Activated T-helper 1 cell treated with anti-CD3 and anti-CD28 coated beads, Interleukin-12 subunit alpha, Interleukin-12 subunit beta, Interleukin-2, Interleukin-4 antibody, amounts not matched to agents 30 ng/mL and 10 ng/mL and 1 ng/mL, durations not matched to agents 14 hours and 24 hours and 36 hours (primary cell): ENCODE measurements around the gene NCBP2. TPM values are rescaled to one million over a fixed set of nuclear protein-coding genes. Genes with fewer than 3 reads are reported as not detected.

Experiments used
- DNase-seq: peaks from one replicate; pipeline ENCODE4 v3.0.0; 2021; ENCODE audit warnings: low spot score
- H3K27ac Mint-ChIP-seq: one replicate; pipeline ENCODE4 v1.8.0; 2021; ENCODE audit warnings: mild to moderate bottlenecking, mixed read lengths
- H3K27me3 Mint-ChIP-seq: one replicate; pipeline ENCODE4 v1.8.0; 2022; ENCODE audit warnings: mild to moderate bottlenecking, moderate library complexity, mixed read lengths; ENCODE audit not compliant: insufficient read depth
- H3K36me3 Mint-ChIP-seq: one replicate; pipeline ENCODE4 v1.8.0; 2021; ENCODE audit warnings: low read depth, mixed read lengths
- H3K4me1 Mint-ChIP-seq: one replicate; pipeline ENCODE4 v1.8.0; 2021; ENCODE audit warnings: low read depth, mixed read lengths
- H3K4me3 Mint-ChIP-seq: one replicate; pipeline ENCODE4 v1.8.0; 2021; ENCODE audit warnings: mild to moderate bottlenecking, moderate library complexity, mixed read lengths
- H3K9me3 Mint-ChIP-seq: one replicate; pipeline ENCODE4 v1.8.0; 2021; ENCODE audit warnings: mixed read lengths
- intact Hi-C: fragments of 100-400 bp; cut with micrococcal nuclease; formaldehyde crosslinking; loops from one replicate; pipeline ENCODE4 v1.15.1; 2024
- total RNA-seq: library from RNA; stranded (reverse); gene quantifications from 2 replicates; pipeline ENCODE4 v1.2.3, GENCODE V29; 2022

Gene NCBP2
- total RNA-seq, 1 donor from 2014 or later, result 102 TPM

DNA sequence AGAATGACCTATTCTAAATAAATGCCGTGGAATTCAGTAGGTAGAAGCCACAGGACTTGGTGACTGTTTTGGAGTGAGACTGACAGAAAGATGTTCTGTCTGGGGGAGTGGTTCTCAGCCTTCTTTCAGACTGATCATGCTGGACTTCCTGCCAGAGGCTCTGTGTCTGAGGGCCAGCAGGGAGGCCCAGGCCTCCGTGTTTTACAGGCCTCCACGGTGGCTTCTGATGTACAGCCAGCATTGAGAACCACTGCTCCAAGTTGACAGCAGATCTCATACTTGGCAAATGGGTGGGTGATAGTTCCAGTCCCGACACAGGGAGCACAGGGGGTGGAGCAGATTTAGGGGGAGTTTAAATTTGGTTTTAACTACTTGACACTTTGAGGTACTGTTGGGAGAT, 33.0 kb upstream of the NCBP2 start:
- intact Hi-C loops, result no loop called here
- H3K36me3 Mint-ChIP-seq, result no peaks in the 10 kb centered on the region
- H3K4me1 Mint-ChIP-seq, result peaks cover 9% of the 10 kb centered on the region
- no peaks in the 10 kb centered on the region for H3K9me3 Mint-ChIP-seq
- no peak overlapping the region for H3K27ac Mint-ChIP-seq
- no peak overlapping the region for H3K4me3 Mint-ChIP-seq
- DNase-seq, result no peak
- H3K27me3 Mint-ChIP-seq, result peaks cover 8% of the 10 kb centered on the region

DNA sequence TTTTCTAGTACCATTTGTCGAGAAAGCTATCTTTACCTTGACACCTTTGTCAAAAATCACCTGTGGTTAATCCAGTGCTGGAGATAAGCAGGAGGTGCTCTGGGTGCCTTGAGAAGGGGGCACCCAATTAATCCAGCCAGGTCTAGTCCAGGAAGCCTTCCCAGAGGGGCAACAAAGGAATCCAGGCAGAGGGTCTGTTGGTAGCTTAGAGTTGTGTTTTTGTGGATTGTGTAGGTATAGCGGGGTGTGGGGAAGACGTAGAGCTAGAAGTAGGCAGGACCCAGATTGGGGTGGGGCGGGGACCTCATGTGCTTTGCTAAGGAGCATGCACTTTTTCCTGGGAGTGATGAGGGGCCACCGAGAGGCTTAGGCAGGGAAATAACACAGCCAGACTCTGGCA, 32.3 kb upstream of the NCBP2 start:
- no peak overlapping the region for H3K27ac Mint-ChIP-seq
- no peak overlapping the region for H3K4me3 Mint-ChIP-seq
- H3K9me3 Mint-ChIP-seq, result no peaks in the 10 kb centered on the region
- H3K36me3 Mint-ChIP-seq, result no peaks in the 10 kb centered on the region
- intact Hi-C loops, result no loop called here
- H3K27me3 Mint-ChIP-seq, result peaks cover 11% of the 10 kb centered on the region
- DNase-seq, result no peak
- H3K4me1 Mint-ChIP-seq, result peaks cover 12% of the 10 kb centered on the region

DNA sequence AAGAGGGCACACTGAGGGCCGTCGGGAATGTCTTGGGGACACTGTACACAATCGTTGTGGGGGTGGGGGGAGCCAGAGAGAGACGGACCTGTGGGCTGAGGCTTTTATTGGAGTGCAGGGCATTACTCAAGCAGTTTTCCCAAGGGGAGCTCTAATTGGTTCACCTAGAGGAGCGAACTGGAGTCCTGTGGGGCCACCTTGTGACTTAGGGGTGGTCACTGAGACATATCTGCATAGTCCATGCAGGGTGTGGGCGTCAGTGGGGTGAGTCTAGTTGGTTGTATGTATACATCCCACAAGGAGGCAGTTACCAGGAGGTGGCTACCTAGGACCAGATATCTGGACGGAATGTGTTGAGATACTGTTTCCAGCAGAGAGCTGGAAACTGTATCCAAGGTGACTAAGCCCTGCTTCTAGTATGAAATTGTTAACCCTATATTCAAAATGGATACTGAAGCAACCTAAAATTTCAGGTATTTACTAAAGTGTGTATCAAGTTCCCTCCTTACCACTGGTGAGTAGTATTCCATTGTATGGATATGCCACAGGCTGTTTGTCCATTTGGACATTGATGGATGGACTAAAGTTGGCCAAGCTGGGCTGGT, 28.9 kb upstream of the NCBP2 start:
- DNase-seq, result no peak
- peaks cover 11% of the 10 kb centered on the region for H3K27me3 Mint-ChIP-seq
- peak overlapping the region; percentile 86 for H3K4me3 Mint-ChIP-seq
- peak overlapping the region; percentile 48 for H3K27ac Mint-ChIP-seq
- peaks cover 17% of the 10 kb centered on the region for H3K4me1 Mint-ChIP-seq
- intact Hi-C loops, result loop anchor here (1.0 kb wide), 1 partner anchor 362 kb away; no protein-coding TSS in a partner anchor
- H3K9me3 Mint-ChIP-seq, result no peaks in the 10 kb centered on the region
- H3K36me3 Mint-ChIP-seq, result peaks cover 4% of the 10 kb centered on the region

DNA sequence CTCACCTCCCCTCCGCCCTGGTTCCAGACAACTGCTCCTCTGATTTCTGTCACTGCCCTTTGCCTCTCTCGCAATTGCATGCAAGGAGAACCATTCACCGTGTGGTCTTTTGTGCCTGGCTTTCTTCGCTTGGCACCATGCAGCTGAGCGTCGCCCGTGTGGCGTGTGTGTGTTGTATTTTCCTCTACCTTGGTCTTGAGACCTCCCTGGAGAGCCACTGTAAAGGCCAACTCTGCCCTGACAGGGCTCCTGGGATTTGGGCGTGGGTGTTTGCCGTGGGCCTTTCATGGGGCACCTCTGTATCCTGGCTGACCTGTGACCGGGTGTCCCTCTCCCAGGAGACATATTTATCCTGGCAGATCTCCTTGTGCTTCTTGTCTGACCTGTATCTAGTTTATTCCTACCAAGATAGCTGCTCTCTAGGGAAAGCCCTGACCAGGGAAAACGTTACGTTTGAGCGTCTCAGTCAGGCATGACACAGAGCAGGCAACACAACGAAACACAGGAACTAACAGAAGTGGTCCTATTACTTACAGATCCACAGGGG, 28.3 kb upstream of the NCBP2 start:
- no peak for DNase-seq
- Mint-ChIP-seq H3K9me3 (no peaks in the 10 kb centered on the region), H3K4me3 (peak overlapping the region; percentile 86), H3K27me3 (peaks cover 11% of the 10 kb centered on the region), H3K27ac (peak overlapping the region; percentile 86), H3K36me3 (peaks cover 9% of the 10 kb centered on the region), H3K4me1 (peaks cover 17% of the 10 kb centered on the region)
- intact Hi-C loops, result loop anchor here (1.0 kb wide), 1 partner anchor 361 kb away; no protein-coding TSS in a partner anchor

DNA sequence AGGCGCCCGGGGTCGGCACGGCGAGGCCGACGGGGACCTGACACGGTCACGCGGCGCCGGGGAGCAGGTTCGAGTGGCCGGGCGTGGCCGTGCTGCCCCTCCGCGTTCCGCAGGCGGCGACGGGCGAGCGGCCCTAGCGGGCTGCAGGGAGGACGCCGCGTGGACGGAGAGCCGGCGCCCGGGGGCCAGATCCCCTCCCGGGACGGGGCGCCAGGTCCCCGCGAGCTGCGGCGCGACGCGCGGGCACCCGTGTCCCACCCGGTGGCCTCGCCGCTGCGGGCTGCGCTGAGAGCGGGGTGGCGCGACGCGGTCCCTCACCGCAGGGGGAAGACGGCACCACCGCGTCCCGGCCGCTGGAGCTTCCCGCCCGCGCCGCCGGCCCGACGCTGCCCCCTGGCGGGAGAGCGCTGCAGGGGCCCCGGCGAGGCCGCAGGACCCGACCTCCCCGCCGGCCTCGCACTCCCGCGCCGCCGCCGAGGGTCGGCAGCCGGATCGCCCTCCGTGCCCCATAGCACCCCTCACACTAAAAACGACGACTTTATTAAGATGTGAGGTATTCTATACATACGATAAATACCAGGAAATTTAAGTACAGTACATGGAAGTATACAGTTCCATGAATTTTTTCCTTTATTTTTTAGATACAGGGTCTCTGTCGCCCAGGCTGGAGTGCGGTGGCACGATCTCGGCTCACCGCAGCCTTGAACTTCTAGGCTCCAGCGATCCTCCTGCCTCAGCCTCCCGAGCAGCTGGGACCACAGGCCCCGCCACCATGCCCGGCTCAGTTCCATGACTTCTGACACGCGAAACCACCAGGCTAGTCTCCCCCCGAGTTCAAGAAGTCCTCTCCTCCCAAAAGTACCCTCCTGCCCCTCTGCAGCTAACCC, 27.6 kb upstream of the NCBP2 start:
- intact Hi-C loops, result loop anchor here (1.0 to 2.0 kb wide), 6 partner anchors 28 to 433 kb away; partner anchors contain the start of genes FBXO45, MELTF, NCBP2 and SENP5
- H3K4me1 Mint-ChIP-seq, result peaks cover 17% of the 10 kb centered on the region
- H3K27ac Mint-ChIP-seq, result peak overlapping the region; percentile 86
- H3K27me3 Mint-ChIP-seq, result peaks cover 11% of the 10 kb centered on the region
- H3K4me3 Mint-ChIP-seq, result peak overlapping the region; percentile 86
- H3K9me3 Mint-ChIP-seq, result no peaks in the 10 kb centered on the region
- peaks cover 10% of the 10 kb centered on the region for H3K36me3 Mint-ChIP-seq
- DNase-seq, result peak; percentile 67

DNA sequence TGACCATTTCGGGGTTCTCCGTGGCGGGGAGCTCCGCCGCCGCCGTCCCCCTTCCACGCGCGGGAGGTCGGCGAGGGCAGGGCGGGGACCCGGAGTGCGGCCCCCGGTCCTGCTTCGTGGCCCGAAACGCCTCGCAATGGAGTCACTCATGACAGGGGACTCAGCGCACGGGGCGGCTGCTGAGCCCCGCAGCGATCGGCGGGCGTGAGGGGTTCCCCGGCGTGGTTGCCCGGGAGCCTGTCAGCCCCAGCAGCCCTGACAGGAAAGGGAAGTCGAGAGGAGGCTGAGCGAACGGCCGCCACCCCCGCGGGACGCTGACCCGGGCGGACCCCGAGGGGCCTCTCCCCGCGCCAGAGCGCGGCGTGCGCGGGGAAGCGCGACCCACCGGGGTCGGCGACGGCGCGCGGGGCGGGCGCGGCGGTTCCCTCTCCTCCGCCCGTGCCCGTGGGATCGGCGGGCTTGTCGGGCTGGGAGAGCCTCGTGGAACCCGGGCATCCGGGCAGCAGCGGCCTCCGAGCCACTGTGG, 26.9 kb upstream of the NCBP2 start:
- Mint-ChIP-seq H3K27me3 (peaks cover 11% of the 10 kb centered on the region), H3K9me3 (no peaks in the 10 kb centered on the region), H3K4me3 (peak overlapping the region; percentile 83), H3K36me3 (peaks cover 10% of the 10 kb centered on the region), H3K4me1 (peaks cover 17% of the 10 kb centered on the region), H3K27ac (peak overlapping the region; percentile 78)
- DNase-seq, result peak; percentile 44
- intact Hi-C loops, result loop anchor here (1.0 to 2.0 kb wide), 6 partner anchors 27 to 432 kb away; partner anchors contain the start of genes FBXO45, MELTF, NCBP2 and SENP5

DNA sequence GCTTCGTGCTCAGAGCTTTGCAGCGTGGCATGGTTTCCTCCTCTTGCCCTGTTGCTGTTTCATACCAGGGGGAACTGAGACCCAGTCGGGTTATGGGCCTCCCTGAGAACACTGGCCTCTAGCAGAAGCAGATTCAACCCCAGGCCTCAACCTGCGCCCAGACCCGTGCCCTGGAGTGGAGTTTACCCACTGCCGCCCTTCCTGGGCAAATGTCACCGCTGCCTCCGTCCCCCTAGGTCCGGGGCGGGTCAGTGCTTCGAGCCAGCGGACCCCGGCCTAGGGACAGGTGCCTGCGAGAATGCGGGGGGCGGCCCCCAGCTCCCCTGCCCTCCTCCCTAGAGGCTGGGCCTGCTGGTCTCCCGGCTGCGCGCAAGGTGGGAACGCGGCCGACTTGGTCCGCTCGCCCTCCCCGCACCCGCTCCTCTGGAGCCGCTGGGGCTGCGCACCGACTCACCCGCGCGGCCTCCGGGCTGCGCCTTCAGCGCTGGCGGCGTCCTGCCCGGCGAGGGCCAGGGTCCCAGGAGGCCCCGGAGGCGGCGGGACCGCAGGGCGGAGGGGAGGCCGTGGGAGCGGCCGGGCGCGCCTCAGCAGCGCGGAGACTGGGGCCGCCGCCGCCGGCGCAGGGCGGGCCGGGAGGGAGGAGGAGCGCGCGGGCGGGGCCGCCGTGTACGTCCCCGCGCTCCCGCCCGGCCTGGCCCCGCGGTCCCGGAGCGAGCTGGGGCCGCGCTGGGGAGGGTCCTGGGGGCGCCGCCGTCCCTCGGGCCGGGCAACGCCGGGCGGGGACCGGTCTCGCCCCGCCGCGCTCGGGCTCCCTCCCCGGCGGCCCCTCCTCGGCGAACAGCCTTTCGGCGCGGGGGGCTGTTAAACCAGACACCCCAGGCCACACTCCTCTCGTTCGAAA, 26.2 kb upstream of the NCBP2 start, which contains the start of gene PIGZ:
TSS of gene PIGZ (minus strand) at position 601 of the 901 bp plus-strand sequence. CDS start 16,802 bp downstream, outside the sequence.
- Mint-ChIP-seq H3K27me3 (peaks cover 11% of the 10 kb centered on the region), H3K4me3 (peak within 1 kb of the TSS; percentile 83), H3K9me3 (no peaks in the 10 kb centered on the region), H3K27ac (peak within 1 kb of the TSS; percentile 78), H3K4me1 (peaks cover 17% of the 10 kb centered on the region), H3K36me3 (peaks cover 10% of the 10 kb centered on the region)
- peak; percentile 48 for DNase-seq
- intact Hi-C loops, result loop anchor here (1.0 to 2.0 kb wide), 6 partner anchors 26 to 432 kb away; partner anchors contain the start of genes FBXO45, MELTF, NCBP2 and SENP5

DNA sequence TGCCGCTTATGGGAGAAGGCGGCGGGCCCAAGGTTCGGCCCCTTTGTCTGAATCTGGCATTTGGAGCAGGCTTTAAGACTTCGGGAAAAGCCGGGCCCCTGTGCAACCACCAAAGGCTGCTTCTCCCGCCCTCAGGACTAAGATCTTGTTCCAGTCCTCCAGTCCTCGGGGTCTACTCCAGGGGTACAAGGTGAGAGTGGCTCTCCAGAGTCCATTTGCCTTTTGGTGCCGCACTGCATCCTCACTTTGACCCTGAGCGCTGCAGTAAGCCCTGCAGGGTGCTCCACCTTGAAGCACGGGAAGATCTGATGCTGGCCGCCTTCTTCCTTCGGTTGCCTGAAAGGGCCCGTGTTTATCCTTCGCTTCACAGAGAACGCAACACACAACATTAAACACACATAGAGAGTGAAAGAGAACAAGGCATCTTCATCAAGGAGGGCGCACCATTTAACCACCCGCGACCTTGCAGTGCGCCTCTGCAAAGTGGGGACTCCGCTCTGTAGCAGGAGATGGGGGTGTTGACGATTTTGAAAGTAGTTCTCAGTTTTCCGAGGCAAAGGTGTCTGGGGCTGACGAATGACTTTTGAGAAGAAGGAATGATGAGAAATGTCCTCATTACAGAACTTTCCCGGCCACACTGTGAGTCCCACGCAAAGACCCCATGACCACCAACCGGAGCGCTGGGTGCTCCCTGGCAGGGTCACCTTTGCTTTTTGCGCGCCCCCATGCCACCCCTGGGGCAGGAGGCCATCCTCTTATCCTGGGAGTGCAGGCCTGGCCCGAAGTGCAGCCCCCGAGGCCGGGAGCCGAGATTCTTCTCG, 25.3 kb upstream of the NCBP2 start:
- no peak for DNase-seq
- H3K4me3 Mint-ChIP-seq, result peak overlapping the region; percentile 80
- H3K27me3 Mint-ChIP-seq, result peaks cover 11% of the 10 kb centered on the region
- H3K27ac Mint-ChIP-seq, result no peak overlapping the region
- intact Hi-C loops, result loop anchor here (2.0 kb wide), 2 partner anchors 61 to 431 kb away; partner anchors contain the start of gene MELTF
- peaks cover 10% of the 10 kb centered on the region for H3K36me3 Mint-ChIP-seq
- peaks cover 17% of the 10 kb centered on the region for H3K4me1 Mint-ChIP-seq
- H3K9me3 Mint-ChIP-seq, result no peaks in the 10 kb centered on the region

DNA sequence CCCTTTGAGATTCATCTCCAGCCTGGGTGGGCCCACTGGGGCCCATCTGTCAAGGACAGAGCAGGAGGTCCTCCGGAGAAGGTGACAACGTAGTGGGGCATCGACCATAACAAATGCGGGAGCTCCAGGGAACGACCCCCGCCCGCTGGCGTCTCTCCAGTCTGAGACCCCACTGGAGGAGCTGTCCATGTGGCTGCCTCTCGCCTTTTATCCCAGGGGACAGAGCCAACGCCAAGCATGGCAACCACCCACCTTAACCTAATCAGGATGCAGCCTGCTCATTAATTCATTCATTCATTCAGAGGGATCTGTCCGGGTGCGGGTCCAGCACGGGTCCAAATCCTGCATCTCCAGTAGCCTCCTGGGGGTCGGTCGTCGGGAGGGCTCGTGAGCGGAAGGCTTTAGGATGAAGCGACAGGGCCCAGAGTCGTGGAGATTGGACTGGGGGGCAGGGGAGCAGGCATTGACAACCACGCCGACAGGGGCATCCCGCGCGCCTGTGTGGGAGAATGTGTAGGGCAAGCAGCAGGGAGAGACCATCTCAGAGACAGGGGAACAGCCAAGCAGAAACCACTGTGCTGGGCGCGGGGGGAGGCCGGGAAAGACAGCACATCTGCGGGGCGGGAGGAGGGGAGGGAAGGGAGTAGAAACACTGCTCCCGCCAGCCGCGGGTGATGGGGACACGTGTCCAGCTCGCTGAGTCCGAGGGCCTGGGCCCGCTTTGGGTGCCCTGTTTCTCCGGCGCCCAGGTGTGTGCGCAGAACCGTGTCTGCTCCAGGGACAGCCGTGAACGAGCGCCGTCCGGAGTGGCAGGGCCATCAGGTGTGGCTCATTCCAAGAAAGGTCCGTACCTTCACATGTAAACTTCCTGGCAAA, 24.4 kb upstream of the NCBP2 start:
- Mint-ChIP-seq H3K4me3 (peak overlapping the region; percentile 80), H3K4me1 (peaks cover 17% of the 10 kb centered on the region), H3K27me3 (peaks cover 13% of the 10 kb centered on the region), H3K9me3 (no peaks in the 10 kb centered on the region), H3K27ac (no peak overlapping the region), H3K36me3 (peaks cover 10% of the 10 kb centered on the region)
- no peak for DNase-seq
- intact Hi-C loops, result no loop called here

DNA sequence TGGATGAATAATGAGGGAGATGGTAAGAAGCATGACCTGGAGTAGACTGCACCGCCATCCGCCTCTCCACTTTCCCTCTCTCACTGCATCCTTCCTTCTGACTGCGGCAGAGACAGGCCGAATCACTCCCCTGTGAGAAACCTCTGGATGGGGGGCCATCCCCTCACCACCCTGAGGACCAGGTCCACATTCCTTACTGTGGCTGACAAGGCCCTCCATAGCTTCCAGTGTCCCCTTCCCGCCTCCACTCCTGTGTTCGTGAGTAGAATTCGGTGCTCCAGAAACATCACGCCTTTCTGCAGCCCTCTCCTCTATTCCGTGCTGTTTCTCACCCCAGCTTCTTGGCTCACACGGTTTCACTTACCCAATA, 23.5 kb upstream of the NCBP2 start:
- Mint-ChIP-seq H3K4me3 (no peak overlapping the region), H3K27me3 (peaks cover 9% of the 10 kb centered on the region), H3K9me3 (no peaks in the 10 kb centered on the region), H3K36me3 (peaks cover 10% of the 10 kb centered on the region), H3K27ac (no peak overlapping the region), H3K4me1 (peaks cover 17% of the 10 kb centered on the region)
- no peak for DNase-seq
- intact Hi-C loops, result no loop called here
